ENCODE data around the gene CEMIP. TPM values are rescaled to one million over a fixed set of nuclear protein-coding genes. Genes with fewer than 3 reads are reported as not detected.

Gene CEMIP
- total and polyA plus RNA-seq, 12 donors = 0.08 to 2.2 (median 0.35) TPM

DNA sequence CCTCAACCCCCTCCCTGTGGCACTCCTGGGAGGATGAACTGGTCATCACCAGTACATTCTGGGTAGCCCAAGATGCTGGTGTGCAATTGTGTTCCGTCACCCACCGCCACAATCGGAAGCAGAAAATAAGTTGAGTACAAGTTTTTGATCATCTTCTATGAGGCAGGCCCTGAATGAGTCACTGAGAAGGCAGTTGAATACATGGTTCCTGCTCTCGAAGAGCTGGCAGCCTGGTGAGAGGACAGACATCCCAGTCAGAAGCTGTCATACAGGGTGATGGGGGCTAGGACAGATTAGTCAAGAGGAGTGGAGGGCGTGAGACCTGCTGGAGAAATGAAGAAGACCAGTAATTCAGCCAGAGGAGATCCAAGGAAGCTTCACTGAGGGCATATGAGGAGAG is 6.2 kb downstream of the CEMIP start:
- WGBS, 4 donors = 81 to 93% (median 92%) methylated on average over 5 of the region's 5 CpGs
- no peak for TF ChIP-seq POLR2A (IDR thresholded peaks at IDR 0.05)
- TF ChIP-seq, protein P1, sequence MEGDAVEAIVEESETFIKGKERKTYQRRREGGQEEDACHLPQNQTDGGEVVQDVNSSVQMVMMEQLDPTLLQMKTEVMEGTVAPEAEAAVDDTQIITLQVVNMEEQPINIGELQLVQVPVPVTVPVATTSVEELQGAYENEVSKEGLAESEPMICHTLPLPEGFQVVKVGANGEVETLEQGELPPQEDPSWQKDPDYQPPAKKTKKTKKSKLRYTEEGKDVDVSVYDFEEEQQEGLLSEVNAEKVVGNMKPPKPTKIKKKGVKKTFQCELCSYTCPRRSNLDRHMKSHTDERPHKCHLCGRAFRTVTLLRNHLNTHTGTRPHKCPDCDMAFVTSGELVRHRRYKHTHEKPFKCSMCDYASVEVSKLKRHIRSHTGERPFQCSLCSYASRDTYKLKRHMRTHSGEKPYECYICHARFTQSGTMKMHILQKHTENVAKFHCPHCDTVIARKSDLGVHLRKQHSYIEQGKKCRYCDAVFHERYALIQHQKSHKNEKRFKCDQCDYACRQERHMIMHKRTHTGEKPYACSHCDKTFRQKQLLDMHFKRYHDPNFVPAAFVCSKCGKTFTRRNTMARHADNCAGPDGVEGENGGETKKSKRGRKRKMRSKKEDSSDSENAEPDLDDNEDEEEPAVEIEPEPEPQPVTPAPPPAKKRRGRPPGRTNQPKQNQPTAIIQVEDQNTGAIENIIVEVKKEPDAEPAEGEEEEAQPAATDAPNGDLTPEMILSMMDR (IDR thresholded peaks at IDR 0.05) = no peak
- Histone ChIP-seq H3K4me3 (no peak overlapping the region), H3K36me3 (replicated peaks in 1 of 2) (no peaks in the 10 kb centered on the region), H3K4me1 (replicated peaks in 1 of 2) (peaks cover 0 to 2% of the 10 kb centered on the region in 2 donors), H3K27ac (no peak overlapping the region), H3K27me3 (peaks cover 15% of the 10 kb centered on the region), H3K9me3 (replicated peaks in 1 of 3) (no peaks in the 10 kb centered on the region)
- intact Hi-C loops (cut with DNase I) = loop anchor here in 1 of 2 donors (10.0 kb wide), 1 partner anchor 211 kb away; no protein-coding TSS in a partner anchor
- no peak for DNase-seq

DNA sequence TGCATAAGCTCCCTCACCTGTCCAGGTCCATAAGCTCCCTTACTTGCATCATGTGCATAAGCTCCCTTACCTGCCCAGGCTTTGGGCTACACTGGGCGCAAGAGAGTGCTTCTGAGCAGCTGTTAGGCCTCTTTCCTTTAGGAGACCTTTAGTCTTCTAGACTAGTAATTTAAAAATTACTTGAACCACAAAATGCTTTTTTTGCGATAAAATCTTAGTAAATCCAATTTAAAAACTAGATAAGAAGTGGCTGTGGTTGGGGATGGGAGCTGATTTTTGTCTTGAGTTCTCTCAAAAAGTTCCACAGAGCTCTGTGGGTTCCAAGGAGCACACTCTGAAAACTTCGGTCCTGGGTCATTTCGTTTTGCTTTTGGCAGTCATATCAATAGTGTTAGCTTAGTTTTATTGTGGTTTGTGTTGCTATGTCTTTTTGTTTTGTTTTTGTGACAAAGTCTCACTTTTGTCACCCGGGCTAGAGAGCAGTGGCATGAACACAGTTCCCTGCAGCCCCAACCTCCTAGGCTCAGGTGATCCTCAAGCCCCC is 6.7 kb downstream of the CEMIP start:
- Histone ChIP-seq H3K27me3 (peaks cover 9% of the 10 kb centered on the region), H3K4me3 (no peak overlapping the region), H3K9me3 (replicated peaks in 1 of 3) (no peaks in the 10 kb centered on the region), H3K4me1 (replicated peaks in 1 of 2) (no peaks in the 10 kb centered on the region), H3K36me3 (replicated peaks in 1 of 2) (no peaks in the 10 kb centered on the region), H3K27ac (no peak overlapping the region)
- WGBS, 4 donors = 89 to 92% (median 90%) methylated on average over 5 of the region's 5 CpGs
- no peak for TF ChIP-seq POLR2A (IDR thresholded peaks at IDR 0.05)
- TF ChIP-seq, protein P1 (IDR thresholded peaks at IDR 0.05) = no peak
- intact Hi-C loops (cut with DNase I) = loop anchor here in 1 of 2 donors (10.0 kb wide), 1 partner anchor 211 kb away; no protein-coding TSS in a partner anchor
- no peak for DNase-seq

DNA sequence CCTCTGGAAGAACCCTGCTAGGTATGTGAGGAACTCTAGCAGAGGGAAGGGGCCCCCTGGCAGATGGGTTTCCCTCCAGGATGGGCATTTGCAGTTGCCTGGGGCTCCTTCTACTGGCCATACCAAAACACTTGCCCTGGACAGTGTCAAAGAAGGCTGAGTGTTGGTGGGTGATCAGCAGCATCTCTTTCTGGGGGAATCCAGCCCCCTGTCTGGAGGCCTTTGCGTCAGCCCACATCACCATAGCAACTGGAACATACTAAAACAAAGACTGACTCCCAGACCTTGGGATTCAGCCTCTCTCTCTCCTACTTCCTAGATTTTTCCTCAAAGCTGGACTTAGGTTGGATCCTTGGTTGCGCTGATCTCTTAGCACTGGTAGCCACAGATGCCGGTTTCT is 8.1 kb downstream of the CEMIP start:
- no peaks in the 10 kb centered on the region for H3K9me3 ChIP-seq (replicated peaks in 1 of 3)
- H3K27me3 ChIP-seq = peaks cover 7% of the 10 kb centered on the region
- H3K27ac ChIP-seq = no peak overlapping the region
- no peak overlapping the region for H3K4me3 ChIP-seq
- no peaks in the 10 kb centered on the region for H3K36me3 ChIP-seq (replicated peaks in 1 of 2)
- 55 to 85% (median 78%) methylated on average over 3 of the region's 3 CpGs for WGBS, 4 donors
- no peaks in the 10 kb centered on the region for H3K4me1 ChIP-seq (replicated peaks in 1 of 2)
- no peak for DNase-seq
- intact Hi-C loops (cut with DNase I) = loop anchor here in 1 of 2 donors (10.0 kb wide), 1 partner anchor 213 kb away; no protein-coding TSS in a partner anchor
- TF ChIP-seq, protein P1 (IDR thresholded peaks at IDR 0.05) = no peak
- TF ChIP-seq POLR2A (IDR thresholded peaks at IDR 0.05) = no peak

DNA sequence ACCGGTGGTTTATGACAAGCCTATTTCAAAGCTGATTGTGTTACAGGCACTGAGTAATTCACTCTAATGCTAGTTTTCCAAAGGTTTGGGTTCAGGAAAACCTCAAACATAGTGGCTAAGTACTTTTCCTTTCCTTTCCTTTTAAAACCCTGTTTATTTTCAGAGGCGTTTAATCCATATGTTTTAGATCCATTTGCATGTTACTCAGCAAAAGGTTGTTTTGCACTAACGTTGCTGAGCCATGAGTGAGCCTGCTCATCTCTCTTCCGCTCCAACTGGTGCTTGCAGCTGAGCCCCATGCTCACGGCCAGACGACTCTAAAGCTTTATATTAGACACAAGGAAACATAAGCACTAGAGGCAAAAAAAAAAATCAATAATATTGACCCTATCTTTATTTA is 9.4 kb downstream of the CEMIP start:
- no peak for DNase-seq
- intact Hi-C loops (cut with DNase I) = loop anchor here in 1 of 2 donors (10.0 kb wide), 1 partner anchor 214 kb away; no protein-coding TSS in a partner anchor
- 60 to 72% (median 65%) methylated on average over 6 of the region's 6 CpGs for WGBS, 4 donors
- no peak overlapping the region for H3K4me3 ChIP-seq
- TF ChIP-seq, protein P1 (IDR thresholded peaks at IDR 0.05) = no peak
- no peak for TF ChIP-seq POLR2A (IDR thresholded peaks at IDR 0.05)
- no peaks in the 10 kb centered on the region for H3K4me1 ChIP-seq (replicated peaks in 1 of 2)
- no peaks in the 10 kb centered on the region for H3K36me3 ChIP-seq (replicated peaks in 1 of 2)
- H3K27me3 ChIP-seq = peaks cover 11% of the 10 kb centered on the region
- no peaks in the 10 kb centered on the region for H3K9me3 ChIP-seq (replicated peaks in 1 of 3)
- no peak overlapping the region for H3K27ac ChIP-seq

All from adrenal gland (tissue), 12 donors.